ENCODE data around the gene CCL16.

DNA sequence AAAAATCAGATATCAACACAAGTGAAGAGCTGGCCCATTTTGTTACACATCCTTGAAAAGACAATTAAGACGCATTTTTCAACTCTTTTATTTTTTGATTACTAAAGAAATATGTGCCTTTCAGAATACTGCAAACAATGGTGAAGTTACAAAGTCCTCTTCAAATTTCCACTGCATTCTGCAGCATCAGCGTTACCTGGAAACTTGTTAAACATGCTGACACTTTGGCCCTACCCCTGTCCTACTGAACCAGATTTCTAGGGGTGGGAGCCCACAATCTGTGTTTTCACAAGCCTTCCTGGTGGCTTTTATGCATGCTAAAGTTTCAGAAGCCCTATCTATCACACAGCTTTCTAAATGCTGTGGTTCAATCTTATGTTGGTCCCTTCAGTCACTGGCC lies 9.8 kb upstream of the CCL16 start:
- no peak for TF ChIP-seq CTCF (IDR thresholded peaks at IDR 0.05)
- TF ChIP-seq POLR2A (IDR thresholded peaks at IDR 0.05) = no peak
- TF ChIP-seq POLR2AphosphoS5 (IDR thresholded peaks at IDR 0.05; ENCODE audit: insufficient read depth in 1 of 2, low read depth in 1 of 2) = no peak
